Upper lobe of right lung (tissue), 1 donor: ENCODE results near the gene GAL3ST2. TPM values are rescaled to one million over a fixed set of nuclear protein-coding genes. Genes with fewer than 3 reads are reported as not detected.
"Not testable (repeated sequence)": the region's sequence is repeated elsewhere in the genome, so short reads cannot be mapped to it uniquely, and the experiment has no call there.

ENCODE experiments used
- ATAC-seq: fragments of 200-7000 bp; cut with Tn5 transposase; one replicate; pipeline ENCODE4 v1.9.1; 2020; ENCODE audit warnings: mild to moderate bottlenecking, moderate library complexity
- DNase-seq: peaks from one replicate; pipeline ENCODE4 v3.0.0-alpha.2; 2020
- H3K27ac ChIP-seq: fragments of 200-600 bp; one replicate; pipeline ENCODE4 v1.8.0; 2022
- H3K27me3 ChIP-seq: fragments of 200-600 bp; one replicate; pipeline ENCODE4 v1.8.0; 2022; ENCODE audit warnings: mild to moderate bottlenecking
- H3K36me3 ChIP-seq: fragments of 200-600 bp; one replicate; pipeline ENCODE4 v1.8.0; 2022
- H3K4me1 ChIP-seq: fragments of 200-600 bp; one replicate; pipeline ENCODE4 v1.8.0; 2022
- H3K4me3 ChIP-seq: fragments of 200-600 bp; one replicate; pipeline ENCODE4 v1.8.0; 2022; ENCODE audit warnings: mild to moderate bottlenecking
- H3K9me3 ChIP-seq: fragments of 200-600 bp; one replicate; pipeline ENCODE4 v1.8.0; 2022
- CTCF ChIP-seq: fragments of 200-600 bp; IDR thresholded peaks from one replicate; pipeline ENCODE4 v1.8.0; 2022; ENCODE audit warnings: antibody characterized with exemption
- intact Hi-C: fragments of 100-400 bp; cut with DNase I; formaldehyde crosslinking; loops from one replicate; pipeline ENCODE4 v1.11.0; 2022
- total RNA-seq: library from RNA; stranded (reverse); fragmentation: NEBNext Ultra II Directional; extraction: Animal tissue kit (Norgen Biotek cat#: 25700); gene quantifications from one replicate; pipeline ENCODE4 v1.2.1, GENCODE V29; 2021
- donor health status: DM: no; HTN: yes; CAD: no; lungs with severe emphysema.

The GAL3ST2 gene
- total RNA-seq, 1 donor from 2014 or later, result not detected

DNA sequence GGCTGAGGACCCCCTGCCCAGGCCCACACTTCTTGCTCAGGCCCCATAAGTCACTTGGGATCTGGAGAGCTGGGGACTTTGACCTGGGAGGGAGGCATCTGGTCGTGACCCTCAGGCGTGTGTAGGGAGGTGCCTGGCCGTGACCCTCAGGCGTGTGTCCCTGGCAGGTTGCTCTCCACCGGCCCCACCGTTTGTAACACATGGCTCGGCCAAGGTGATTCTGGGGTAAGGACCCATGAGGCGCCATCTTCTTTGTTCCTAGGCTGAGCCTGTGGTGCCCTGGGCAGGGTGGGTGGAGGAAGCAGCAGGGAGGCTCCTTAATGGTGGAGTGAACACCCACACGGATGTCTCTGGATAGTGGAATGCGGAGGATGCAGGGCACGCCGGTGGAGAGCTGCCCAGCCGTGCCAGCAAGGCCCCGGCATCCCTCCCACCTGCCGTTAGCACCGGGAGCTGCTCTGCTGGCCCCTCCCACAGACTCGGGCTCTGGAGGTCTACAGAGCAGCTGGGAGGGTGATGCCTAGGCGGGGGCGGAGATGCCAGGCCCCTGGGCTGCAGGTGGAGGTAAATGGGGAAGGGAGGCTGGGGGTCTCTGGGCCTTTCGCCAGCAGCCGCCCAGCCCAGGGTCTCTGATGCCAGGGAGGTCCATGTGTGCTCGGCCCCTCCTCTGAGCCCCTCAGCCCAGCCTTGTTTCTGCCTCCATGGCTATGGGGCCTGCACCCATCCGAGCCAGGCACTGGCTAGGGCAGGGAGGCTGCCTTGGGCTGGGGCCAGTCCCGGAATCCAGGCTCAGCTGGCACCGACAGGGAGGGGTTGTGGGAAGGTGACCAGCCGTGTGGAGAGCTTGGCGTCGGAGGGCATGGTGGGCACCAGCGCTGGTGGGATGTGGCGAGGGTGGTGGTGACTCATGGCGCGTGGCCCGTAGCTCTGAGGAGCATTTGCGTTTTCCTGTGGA lies 1.1 kb upstream of the GAL3ST2 start:
- intact Hi-C loops, result no loop called here
- no peak for TF ChIP-seq CTCF
- Histone ChIP-seq H3K4me3 (no peak overlapping the region), H3K9me3 (no peaks in the 10 kb centered on the region), H3K36me3 (no peaks in the 10 kb centered on the region), H3K27ac (no peak overlapping the region), H3K4me1 (peaks cover 12% of the 10 kb centered on the region), H3K27me3 (peaks cover 10% of the 10 kb centered on the region)
- peak; percentile 58 for DNase-seq
- ATAC-seq, result no peak

DNA sequence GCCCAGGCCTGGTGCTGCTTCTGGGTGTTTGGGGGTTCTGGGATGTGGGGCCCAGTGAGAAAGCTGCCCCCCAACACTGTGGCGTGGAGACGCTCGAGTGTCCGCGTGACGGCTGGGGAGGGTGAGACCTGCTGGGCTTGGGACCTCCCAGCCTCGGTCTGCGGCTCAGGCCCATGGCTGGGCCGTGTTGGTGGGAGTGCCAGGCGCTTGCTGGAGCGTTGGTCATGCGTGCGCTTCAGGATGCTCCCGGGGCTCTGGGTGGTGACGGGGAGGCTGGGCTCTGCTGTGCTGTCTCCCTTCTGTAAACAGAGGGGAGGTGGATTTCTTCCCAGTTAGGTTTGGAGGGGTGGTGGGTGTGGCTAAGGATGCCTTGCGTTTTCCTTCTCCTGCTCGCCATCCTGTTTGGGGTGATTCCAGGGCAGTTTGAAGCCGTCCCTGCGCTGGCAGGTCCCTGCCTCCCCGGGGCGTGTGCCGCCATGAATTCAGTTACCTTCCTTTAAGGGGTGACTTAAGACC lies 606 bp downstream of the GAL3ST2 start:
- intact Hi-C loops, result no loop called here
- no peak for ATAC-seq
- H3K27me3 ChIP-seq, result peaks cover 10% of the 10 kb centered on the region
- DNase-seq, result peak; percentile 52
- no peak overlapping the region for H3K4me3 ChIP-seq
- no peak for TF ChIP-seq CTCF
- no peaks in the 10 kb centered on the region for H3K9me3 ChIP-seq
- no peaks in the 10 kb centered on the region for H3K36me3 ChIP-seq
- H3K27ac ChIP-seq, result no peak overlapping the region
- H3K4me1 ChIP-seq, result no peaks in the 10 kb centered on the region

DNA sequence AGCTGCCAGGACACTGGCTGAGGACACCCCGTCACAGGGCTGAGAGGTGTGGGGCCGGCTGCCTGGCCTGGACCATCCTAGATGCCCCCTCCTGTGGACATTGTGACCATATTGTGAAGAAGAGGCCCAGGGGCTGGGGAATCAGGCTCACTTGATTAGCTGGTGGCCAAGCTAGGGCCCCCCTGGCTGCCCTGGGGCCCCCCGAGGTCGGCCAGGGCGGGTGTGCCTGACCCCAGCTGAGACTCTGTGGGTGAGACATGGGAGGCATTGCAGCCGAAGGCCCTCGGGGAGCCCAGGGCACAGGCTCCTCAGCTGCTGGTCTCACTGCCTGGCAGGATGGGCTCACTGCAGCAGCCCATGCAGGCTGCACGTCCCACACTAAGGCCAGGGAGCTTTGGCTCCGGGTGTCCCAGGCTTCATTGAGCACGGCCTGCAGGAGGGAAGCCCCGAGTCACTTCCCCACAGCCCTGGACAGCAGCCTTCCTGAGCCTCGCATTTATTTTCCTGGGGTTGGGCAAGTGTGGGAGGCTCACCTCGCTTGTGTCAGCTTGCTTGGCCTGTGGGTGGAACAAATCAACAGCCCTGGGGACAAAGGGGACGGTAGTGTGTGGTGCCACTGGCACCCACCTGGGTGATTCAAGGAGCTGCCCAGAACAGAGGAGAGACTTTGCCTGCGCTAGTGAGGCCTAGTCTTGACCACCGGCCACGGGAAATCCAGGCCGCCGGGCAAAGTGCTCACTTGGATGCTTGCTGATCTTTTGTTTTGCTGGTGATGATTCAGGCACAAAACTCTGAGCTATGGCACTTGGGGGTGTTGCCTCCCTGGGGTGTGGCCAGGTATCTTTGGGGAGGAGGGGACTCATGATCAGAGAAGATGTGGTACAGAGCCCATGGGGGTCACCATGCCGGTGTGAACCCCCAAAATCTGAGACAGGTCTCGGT lies 1.3 kb downstream of the GAL3ST2 start:
- H3K27me3 ChIP-seq, result peaks cover 10% of the 10 kb centered on the region
- intact Hi-C loops, result no loop called here
- ATAC-seq (no peak), DNase-seq (peak; percentile 57)
- H3K4me3 ChIP-seq, result no peak overlapping the region
- H3K4me1 ChIP-seq, result no peaks in the 10 kb centered on the region
- no peak for TF ChIP-seq CTCF
- no peaks in the 10 kb centered on the region for H3K36me3 ChIP-seq
- no peak overlapping the region for H3K27ac ChIP-seq
- H3K9me3 ChIP-seq, result no peaks in the 10 kb centered on the region

DNA sequence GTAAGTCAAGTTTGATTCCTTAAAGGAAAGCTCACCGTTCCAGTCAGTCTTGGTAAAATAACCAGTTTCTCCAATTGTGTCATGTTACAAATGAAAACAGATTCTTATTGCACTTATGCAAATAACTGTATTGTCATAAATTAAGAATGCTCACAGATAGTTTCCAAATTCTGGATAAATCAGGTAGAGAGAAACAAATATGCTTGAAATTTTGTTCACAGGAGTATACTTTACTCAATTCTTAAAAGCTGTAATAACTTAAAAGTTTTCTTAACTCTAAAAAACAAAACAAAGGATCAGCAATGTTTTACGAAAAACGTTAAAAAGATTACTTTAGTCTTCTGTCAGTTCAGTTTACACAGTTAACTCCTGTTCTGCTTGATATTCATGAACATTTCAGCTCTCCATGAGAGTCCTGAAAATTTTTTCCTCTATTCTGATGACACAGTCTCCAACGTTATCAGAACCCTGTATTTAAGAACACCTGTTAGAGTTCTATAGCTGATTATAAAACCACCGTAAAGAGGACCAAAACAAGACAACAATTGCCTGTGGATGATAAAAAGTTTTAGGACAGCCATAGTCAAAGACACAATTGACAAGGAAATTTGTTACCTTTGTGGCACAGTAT lies 4.4 kb downstream of the GAL3ST2 start:
- H3K27me3 ChIP-seq, result peaks cover 5% of the 10 kb centered on the region
- ATAC-seq, result no peak
- no peak overlapping the region for H3K4me3 ChIP-seq
- H3K4me1 ChIP-seq, result no peaks in the 10 kb centered on the region
- no peaks in the 10 kb centered on the region for H3K36me3 ChIP-seq
- intact Hi-C loops, result no loop called here
- no peak overlapping the region for H3K27ac ChIP-seq
- no peaks in the 10 kb centered on the region for H3K9me3 ChIP-seq
- TF ChIP-seq CTCF, result no peak
- no peak for DNase-seq

- H3K27ac ChIP-seq, H3K27me3 ChIP-seq, H3K4me1 ChIP-seq, H3K9me3 ChIP-seq, H3K36me3 ChIP-seq, ATAC-seq, intact Hi-C loops, H3K4me3 ChIP-seq, DNase-seq: not testable (repeated sequence)
Observed at GRCh38 chr2:241782053-241782452, 5.4 kb downstream of the GAL3ST2 start.
